HEK293 (cell line): ENCODE measurements around the gene MFSD11.
A peak's percentile ranks its signal among the peaks of the same experiment; 100 is the strongest.

ENCODE experiments used
- CTCF ChIA-PET: fragments of 350-600 bp; formaldehyde crosslinking; extraction: SDS; loops from one replicate; lab custom pipeline; 2021; ENCODE audit warnings: antibody characterized with exemption; lab: Yijun Ruan, JAX
- POLR2A ChIA-PET: fragments of 300-600 bp; formaldehyde crosslinking; extraction: SDS; loops from one replicate; lab custom pipeline; 2020; ENCODE audit warnings: antibody characterized with exemption, inconsistent platforms; lab: Yijun Ruan, JAX
- H3K27ac ChIP-seq: fragments of 200-500 bp; sonication (Bioruptor generic); 2 replicates; pipeline ENCODE4 v1.5.1; 2014; ENCODE audit warnings: low read depth, low read length, control low read depth, inconsistent platforms; ENCODE audit errors: extremely low read depth
- H3K36me3 ChIP-seq, 2 experiments: fragments of 200-500 bp in 1 of 2; sonication (Bioruptor generic) in 1 of 2; 1 replicate in 1 of 2; 2 replicates in 1 of 2; pipeline ENCODE4 v1.5.1; 2014 to 2017; ENCODE audit warnings: inconsistent platforms in 2 of 2, low read length in 2 of 2; ENCODE audit not compliant: control insufficient read depth in 2 of 2, insufficient read depth in 1 of 2
- H3K4me1 ChIP-seq: fragments of 200-500 bp; sonication (Bioruptor generic); 2 replicates; pipeline ENCODE4 v1.5.1; 2014; ENCODE audit warnings: mild to moderate bottlenecking, low read length, inconsistent platforms; ENCODE audit not compliant: control insufficient read depth, insufficient read depth
- H3K4me3 ChIP-seq: 2 replicates; pipeline ENCODE4 v1.5.1; 2011; ENCODE audit warnings: low read depth, mild to moderate bottlenecking, control low read depth, low read length, moderate library complexity
- H3K9me3 ChIP-seq: fragments of 200-500 bp; sonication (Bioruptor generic); 2 replicates; pipeline ENCODE4 v1.5.1; 2014; ENCODE audit warnings: low read depth, low read length, inconsistent platforms; ENCODE audit not compliant: control insufficient read depth, insufficient read depth
- GLIS1 ChIP-seq: fragments of 450-650 bp; formaldehyde crosslinking; IDR thresholded peaks from 2 replicates; pipeline ENCODE4 v1.5.1; 2016; ENCODE audit warnings: missing biosample characterization, missing genetic modification characterization
- GLIS2 ChIP-seq: fragments of 450-650 bp; formaldehyde crosslinking; IDR thresholded peaks from 2 replicates; pipeline ENCODE4 v1.5.1; 2016; ENCODE audit warnings: missing biosample characterization, missing genetic modification characterization
- KLF10 ChIP-seq: fragments of 450-650 bp; IDR thresholded peaks from 2 replicates; pipeline ENCODE4 v1.5.1; 2018; ENCODE audit warnings: missing biosample characterization, mild to moderate bottlenecking, missing genetic modification characterization
- PRDM1 ChIP-seq: fragments of 450-650 bp; formaldehyde crosslinking; IDR thresholded peaks from 2 replicates; pipeline ENCODE4; 2016; ENCODE audit warnings: missing biosample characterization, missing genetic modification characterization
- WT1 ChIP-seq: fragments of 450-650 bp; formaldehyde crosslinking; IDR thresholded peaks from 2 replicates; pipeline ENCODE4 v1.5.1; 2016; ENCODE audit warnings: missing biosample characterization, missing genetic modification characterization
- ZNF112 ChIP-seq: fragments of 450-650 bp; formaldehyde crosslinking; IDR thresholded peaks from 2 replicates; pipeline ENCODE4 v1.5.0; 2017; ENCODE audit warnings: missing biosample characterization, missing genetic modification characterization
- ZNF121 ChIP-seq: fragments of 450-650 bp; formaldehyde crosslinking; IDR thresholded peaks from 2 replicates; pipeline ENCODE4 v1.5.1; 2016; ENCODE audit warnings: missing biosample characterization, missing genetic modification characterization
- ZNF169 ChIP-seq: fragments of 450-650 bp; formaldehyde crosslinking; IDR thresholded peaks from 2 replicates; pipeline ENCODE4 v1.5.1; 2016; ENCODE audit warnings: missing biosample characterization, missing genetic modification characterization
- ZNF394 ChIP-seq: fragments of 450-650 bp; formaldehyde crosslinking; IDR thresholded peaks from 2 replicates; pipeline ENCODE4 v1.5.1; 2016; ENCODE audit warnings: missing biosample characterization, missing genetic modification characterization, mild to moderate bottlenecking, moderate library complexity, borderline replicate concordance
- ZNF423 ChIP-seq: fragments of 450-650 bp; formaldehyde crosslinking; IDR thresholded peaks from 2 replicates; pipeline ENCODE4 v1.5.1; 2016; ENCODE audit warnings: missing biosample characterization, missing genetic modification characterization
- ZNF473 ChIP-seq: fragments of 450-650 bp; formaldehyde crosslinking; IDR thresholded peaks from 2 replicates; pipeline ENCODE4 v1.5.1; 2017; ENCODE audit warnings: missing biosample characterization, missing genetic modification characterization
- ZNF530 ChIP-seq: fragments of 450-650 bp; formaldehyde crosslinking; IDR thresholded peaks from 2 replicates; pipeline ENCODE4 v1.5.1; 2016; ENCODE audit warnings: low read depth, missing biosample characterization, missing genetic modification characterization
- ZNF555 ChIP-seq: fragments of 450-650 bp; formaldehyde crosslinking; conservative IDR thresholded peaks from 2 replicates; pipeline ENCODE4 v1.5.1; 2017; ENCODE audit warnings: missing biosample characterization, mild to moderate bottlenecking, missing genetic modification characterization, inconsistent platforms
- ZNF560 ChIP-seq: fragments of 450-650 bp; formaldehyde crosslinking; IDR thresholded peaks from 2 replicates; pipeline ENCODE4 v1.5.1; 2017; ENCODE audit warnings: missing biosample characterization, missing genetic modification characterization, borderline replicate concordance
- ZNF629 ChIP-seq: fragments of 450-650 bp; formaldehyde crosslinking; IDR thresholded peaks from 2 replicates; pipeline ENCODE4 v1.5.1; 2017; ENCODE audit warnings: missing biosample characterization, missing genetic modification characterization
- ZNF654 ChIP-seq: fragments of 450-650 bp; formaldehyde crosslinking; IDR thresholded peaks from 2 replicates; pipeline ENCODE4 v1.5.1; 2016; ENCODE audit warnings: low read depth, missing biosample characterization, missing genetic modification characterization
- ZNF701 ChIP-seq: fragments of 450-650 bp; formaldehyde crosslinking; IDR thresholded peaks from 2 replicates; pipeline ENCODE4 v1.5.1; 2016; ENCODE audit warnings: missing biosample characterization, missing genetic modification characterization
- ZNF707 ChIP-seq: fragments of 450-650 bp; formaldehyde crosslinking; IDR thresholded peaks from 2 replicates; pipeline ENCODE4 v1.5.1; 2016; ENCODE audit warnings: missing biosample characterization, missing genetic modification characterization
- ZNF768 ChIP-seq: fragments of 450-650 bp; formaldehyde crosslinking; IDR thresholded peaks from 2 replicates; pipeline ENCODE4 v1.5.1; 2018; ENCODE audit warnings: missing biosample characterization, mild to moderate bottlenecking, missing genetic modification characterization
- ZNF843 ChIP-seq: fragments of 450-650 bp; formaldehyde crosslinking; IDR thresholded peaks from 2 replicates; pipeline ENCODE4 v1.5.1; 2016; ENCODE audit warnings: missing biosample characterization, missing genetic modification characterization
- ZSCAN23 ChIP-seq: fragments of 450-650 bp; formaldehyde crosslinking; IDR thresholded peaks from 2 replicates; pipeline ENCODE4 v1.5.1; 2016; ENCODE audit warnings: missing biosample characterization, missing genetic modification characterization
- TF ChIP-seq, protein P1 (sequence below): fragments of 450-650 bp; IDR thresholded peaks from 2 replicates; pipeline ENCODE4 v1.5.1; 2018; ENCODE audit warnings: missing biosample characterization, missing genetic modification characterization
- TF ChIP-seq, protein P2 (sequence below): fragments of 450-650 bp; formaldehyde crosslinking; IDR thresholded peaks from 2 replicates; pipeline ENCODE4 v1.5.1; 2016; ENCODE audit warnings: missing biosample characterization, missing genetic modification characterization
- TF ChIP-seq, protein P3 (sequence below): fragments of 450-650 bp; formaldehyde crosslinking; IDR thresholded peaks from 2 replicates; pipeline ENCODE4 v1.5.1; 2016; ENCODE audit warnings: missing biosample characterization, missing genetic modification characterization
- TF ChIP-seq, protein P4 (sequence below): fragments of 450-650 bp; formaldehyde crosslinking; IDR thresholded peaks from 2 replicates; pipeline ENCODE4 v1.5.1; 2017; ENCODE audit warnings: missing biosample characterization, missing genetic modification characterization
- TF ChIP-seq, protein P5 (sequence below): fragments of 450-650 bp; formaldehyde crosslinking; IDR thresholded peaks from 2 replicates; pipeline ENCODE4 v1.5.1; 2016; ENCODE audit warnings: missing biosample characterization, missing genetic modification characterization

The MFSD11 gene

DNA sequence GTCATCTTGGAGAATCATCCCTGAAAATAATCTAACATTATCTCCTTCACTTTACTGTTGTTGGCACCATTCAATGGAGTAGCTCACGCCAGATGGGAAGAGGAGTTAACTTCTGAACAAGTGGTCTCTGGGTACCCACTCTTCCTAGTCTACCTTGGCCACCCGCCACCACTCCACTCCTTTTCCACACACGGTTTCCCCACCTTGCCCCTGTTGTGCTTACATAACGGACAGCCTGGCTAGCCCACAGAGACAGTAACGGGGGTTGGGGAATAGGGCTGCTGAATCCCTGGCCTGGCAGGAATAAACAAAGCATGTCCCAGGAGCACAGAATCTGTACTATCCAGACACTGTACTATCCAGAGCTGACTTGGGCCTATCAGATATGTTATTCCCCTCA is 23.6 kb upstream of the MFSD11 start (continued):
- TF ChIP-seq ZNF423 (tag by site-specific recombination): no peak
- no peak for TF ChIP-seq ZNF473 (tag by site-specific recombination)
- TF ChIP-seq ZNF530 (tag by site-specific recombination): no peak
- TF ChIP-seq ZNF707 (tag by site-specific recombination): no peak
- TF ChIP-seq, protein P1, sequence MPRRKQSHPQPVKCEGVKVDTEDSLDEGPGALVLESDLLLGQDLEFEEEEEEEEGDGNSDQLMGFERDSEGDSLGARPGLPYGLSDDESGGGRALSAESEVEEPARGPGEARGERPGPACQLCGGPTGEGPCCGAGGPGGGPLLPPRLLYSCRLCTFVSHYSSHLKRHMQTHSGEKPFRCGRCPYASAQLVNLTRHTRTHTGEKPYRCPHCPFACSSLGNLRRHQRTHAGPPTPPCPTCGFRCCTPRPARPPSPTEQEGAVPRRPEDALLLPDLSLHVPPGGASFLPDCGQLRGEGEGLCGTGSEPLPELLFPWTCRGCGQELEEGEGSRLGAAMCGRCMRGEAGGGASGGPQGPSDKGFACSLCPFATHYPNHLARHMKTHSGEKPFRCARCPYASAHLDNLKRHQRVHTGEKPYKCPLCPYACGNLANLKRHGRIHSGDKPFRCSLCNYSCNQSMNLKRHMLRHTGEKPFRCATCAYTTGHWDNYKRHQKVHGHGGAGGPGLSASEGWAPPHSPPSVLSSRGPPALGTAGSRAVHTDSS: no peak
- TF ChIP-seq ZNF555 (tag by site-specific recombination): no peak
- no peak for TF ChIP-seq ZNF169
- TF ChIP-seq, all 188 proteins: peak for 0

DNA sequence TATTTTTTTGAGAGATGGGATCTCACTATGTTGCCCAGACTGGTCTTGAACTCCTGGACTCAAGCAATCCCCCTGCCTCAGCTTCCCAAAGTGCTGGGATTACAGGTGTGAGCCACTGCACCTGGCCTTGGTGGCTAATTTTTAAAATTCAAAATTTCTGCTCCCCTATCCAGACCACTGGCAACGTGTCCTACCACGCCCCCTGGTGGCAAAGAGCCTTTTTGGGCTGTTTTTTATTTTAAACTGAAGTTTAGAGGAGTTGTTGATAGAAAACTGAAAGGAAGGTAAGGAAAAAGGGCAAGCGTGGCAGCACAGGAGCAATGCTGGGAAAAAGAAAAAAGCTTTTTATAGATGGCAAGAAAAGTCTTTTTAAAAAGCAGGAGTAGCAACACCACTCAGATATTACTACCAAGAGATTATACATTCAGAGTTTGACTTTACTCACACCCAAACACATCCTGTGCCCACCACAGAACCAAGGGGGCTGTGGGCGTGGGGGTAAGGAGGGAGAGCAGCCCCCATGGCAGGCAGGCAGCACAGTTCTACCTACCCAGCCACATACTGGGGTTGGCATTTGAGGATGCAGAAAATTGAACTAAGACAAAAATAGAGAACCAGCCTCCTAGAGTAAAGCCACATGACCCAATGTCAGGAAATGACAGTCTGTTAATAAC is 23.0 kb upstream of the MFSD11 start:
- H3K27ac ChIP-seq: no peak overlapping the region
- CTCF ChIA-PET: interaction anchor here (0.5 to 9.8 kb wide), 25 partner anchors 11 to 570 kb away, joined by 3 to 175 read pairs (median 7); partner anchors contain the start of genes JMJD6, METTL23, PRCD and ST6GALNAC1
- peaks cover 32 to 67% of the 10 kb centered on the region in 2 experiments for H3K36me3 ChIP-seq
- no peaks in the 10 kb centered on the region for H3K9me3 ChIP-seq
- POLR2A ChIA-PET: interaction anchor here (0.5 to 1.1 kb wide), 2 partner anchors 10 to 44 kb away, joined by 3 to 6 read pairs; no protein-coding TSS in a partner anchor
- H3K4me3 ChIP-seq: no peak overlapping the region
- peaks cover 35% of the 10 kb centered on the region for H3K4me1 ChIP-seq
- TF ChIP-seq, protein P2, sequence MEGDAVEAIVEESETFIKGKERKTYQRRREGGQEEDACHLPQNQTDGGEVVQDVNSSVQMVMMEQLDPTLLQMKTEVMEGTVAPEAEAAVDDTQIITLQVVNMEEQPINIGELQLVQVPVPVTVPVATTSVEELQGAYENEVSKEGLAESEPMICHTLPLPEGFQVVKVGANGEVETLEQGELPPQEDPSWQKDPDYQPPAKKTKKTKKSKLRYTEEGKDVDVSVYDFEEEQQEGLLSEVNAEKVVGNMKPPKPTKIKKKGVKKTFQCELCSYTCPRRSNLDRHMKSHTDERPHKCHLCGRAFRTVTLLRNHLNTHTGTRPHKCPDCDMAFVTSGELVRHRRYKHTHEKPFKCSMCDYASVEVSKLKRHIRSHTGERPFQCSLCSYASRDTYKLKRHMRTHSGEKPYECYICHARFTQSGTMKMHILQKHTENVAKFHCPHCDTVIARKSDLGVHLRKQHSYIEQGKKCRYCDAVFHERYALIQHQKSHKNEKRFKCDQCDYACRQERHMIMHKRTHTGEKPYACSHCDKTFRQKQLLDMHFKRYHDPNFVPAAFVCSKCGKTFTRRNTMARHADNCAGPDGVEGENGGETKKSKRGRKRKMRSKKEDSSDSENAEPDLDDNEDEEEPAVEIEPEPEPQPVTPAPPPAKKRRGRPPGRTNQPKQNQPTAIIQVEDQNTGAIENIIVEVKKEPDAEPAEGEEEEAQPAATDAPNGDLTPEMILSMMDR (tag by site-specific recombination): peak; percentile 66; the same call in 1 of the 2 replicates
- peak; percentile 60 for TF ChIP-seq ZNF654 (tag by site-specific recombination)
- no peak for TF ChIP-seq ZNF394 (tag by site-specific recombination)
- TF ChIP-seq, protein P3, sequence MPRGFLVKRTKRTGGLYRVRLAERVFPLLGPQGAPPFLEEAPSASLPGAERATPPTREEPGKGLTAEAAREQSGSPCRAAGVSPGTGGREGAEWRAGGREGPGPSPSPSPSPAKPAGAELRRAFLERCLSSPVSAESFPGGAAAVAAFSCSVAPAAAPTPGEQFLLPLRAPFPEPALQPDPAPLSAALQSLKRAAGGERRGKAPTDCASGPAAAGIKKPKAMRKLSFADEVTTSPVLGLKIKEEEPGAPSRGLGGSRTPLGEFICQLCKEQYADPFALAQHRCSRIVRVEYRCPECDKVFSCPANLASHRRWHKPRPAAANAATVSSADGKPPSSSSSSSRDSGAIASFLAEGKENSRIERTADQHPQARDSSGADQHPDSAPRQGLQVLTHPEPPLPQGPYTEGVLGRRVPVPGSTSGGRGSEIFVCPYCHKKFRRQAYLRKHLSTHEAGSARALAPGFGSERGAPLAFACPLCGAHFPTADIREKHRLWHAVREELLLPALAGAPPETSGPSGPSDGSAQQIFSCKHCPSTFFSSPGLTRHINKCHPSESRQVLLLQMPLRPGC (tag by site-specific recombination): no peak
- TF ChIP-seq ZNF112 (tag by site-specific recombination): no peak
- TF ChIP-seq, protein P4, sequence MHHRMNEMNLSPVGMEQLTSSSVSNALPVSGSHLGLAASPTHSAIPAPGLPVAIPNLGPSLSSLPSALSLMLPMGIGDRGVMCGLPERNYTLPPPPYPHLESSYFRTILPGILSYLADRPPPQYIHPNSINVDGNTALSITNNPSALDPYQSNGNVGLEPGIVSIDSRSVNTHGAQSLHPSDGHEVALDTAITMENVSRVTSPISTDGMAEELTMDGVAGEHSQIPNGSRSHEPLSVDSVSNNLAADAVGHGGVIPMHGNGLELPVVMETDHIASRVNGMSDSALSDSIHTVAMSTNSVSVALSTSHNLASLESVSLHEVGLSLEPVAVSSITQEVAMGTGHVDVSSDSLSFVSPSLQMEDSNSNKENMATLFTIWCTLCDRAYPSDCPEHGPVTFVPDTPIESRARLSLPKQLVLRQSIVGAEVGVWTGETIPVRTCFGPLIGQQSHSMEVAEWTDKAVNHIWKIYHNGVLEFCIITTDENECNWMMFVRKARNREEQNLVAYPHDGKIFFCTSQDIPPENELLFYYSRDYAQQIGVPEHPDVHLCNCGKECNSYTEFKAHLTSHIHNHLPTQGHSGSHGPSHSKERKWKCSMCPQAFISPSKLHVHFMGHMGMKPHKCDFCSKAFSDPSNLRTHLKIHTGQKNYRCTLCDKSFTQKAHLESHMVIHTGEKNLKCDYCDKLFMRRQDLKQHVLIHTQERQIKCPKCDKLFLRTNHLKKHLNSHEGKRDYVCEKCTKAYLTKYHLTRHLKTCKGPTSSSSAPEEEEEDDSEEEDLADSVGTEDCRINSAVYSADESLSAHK (tag by site-specific recombination): no peak
- TF ChIP-seq ZNF768 (tag by site-specific recombination): no peak
- TF ChIP-seq, protein P5, sequence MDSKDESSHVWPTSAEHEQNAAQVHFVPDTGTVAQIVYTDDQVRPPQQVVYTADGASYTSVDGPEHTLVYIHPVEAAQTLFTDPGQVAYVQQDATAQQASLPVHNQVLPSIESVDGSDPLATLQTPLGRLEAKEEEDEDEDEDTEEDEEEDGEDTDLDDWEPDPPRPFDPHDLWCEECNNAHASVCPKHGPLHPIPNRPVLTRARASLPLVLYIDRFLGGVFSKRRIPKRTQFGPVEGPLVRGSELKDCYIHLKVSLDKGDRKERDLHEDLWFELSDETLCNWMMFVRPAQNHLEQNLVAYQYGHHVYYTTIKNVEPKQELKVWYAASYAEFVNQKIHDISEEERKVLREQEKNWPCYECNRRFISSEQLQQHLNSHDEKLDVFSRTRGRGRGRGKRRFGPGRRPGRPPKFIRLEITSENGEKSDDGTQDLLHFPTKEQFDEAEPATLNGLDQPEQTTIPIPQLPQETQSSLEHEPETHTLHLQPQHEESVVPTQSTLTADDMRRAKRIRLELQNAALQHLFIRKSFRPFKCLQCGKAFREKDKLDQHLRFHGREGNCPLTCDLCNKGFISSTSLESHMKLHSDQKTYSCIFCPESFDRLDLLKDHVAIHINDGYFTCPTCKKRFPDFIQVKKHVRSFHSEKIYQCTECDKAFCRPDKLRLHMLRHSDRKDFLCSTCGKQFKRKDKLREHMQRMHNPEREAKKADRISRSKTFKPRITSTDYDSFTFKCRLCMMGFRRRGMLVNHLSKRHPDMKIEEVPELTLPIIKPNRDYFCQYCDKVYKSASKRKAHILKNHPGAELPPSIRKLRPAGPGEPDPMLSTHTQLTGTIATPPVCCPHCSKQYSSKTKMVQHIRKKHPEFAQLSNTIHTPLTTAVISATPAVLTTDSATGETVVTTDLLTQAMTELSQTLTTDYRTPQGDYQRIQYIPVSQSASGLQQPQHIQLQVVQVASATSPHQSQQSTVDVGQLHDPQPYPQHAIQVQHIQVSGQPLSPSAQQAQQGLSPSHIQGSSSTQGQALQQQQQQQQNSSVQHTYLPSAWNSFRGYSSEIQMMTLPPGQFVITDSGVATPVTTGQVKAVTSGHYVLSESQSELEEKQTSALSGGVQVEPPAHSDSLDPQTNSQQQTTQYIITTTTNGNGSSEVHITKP (tag by site-specific recombination): no peak
- no peak for TF ChIP-seq WT1 (tag by site-specific recombination)
- no peak for TF ChIP-seq ZNF843 (tag by site-specific recombination)
- TF ChIP-seq PRDM1: 0 out of 2 replicates have a peak, but pooled peaks have one; percentile 33
- no peak for TF ChIP-seq ZNF701
- no peak for TF ChIP-seq ZSCAN23 (tag by site-specific recombination)
- TF ChIP-seq GLIS1 (tag by site-specific recombination): no peak
- 0 out of 2 replicates have a peak, but pooled peaks have one; percentile 42 for TF ChIP-seq ZNF121 (tag by site-specific recombination)
- peak; percentile 21; the same call in 1 of the 2 replicates for TF ChIP-seq KLF10
- TF ChIP-seq ZNF629 (tag by site-specific recombination): no peak
- TF ChIP-seq GLIS2: no peak
- no peak for TF ChIP-seq ZNF560 (tag by site-specific recombination)
